Breast epithelium (tissue), 4 donors: ENCODE results near the gene GPR37L1. TPM values are rescaled to one million over a fixed set of nuclear protein-coding genes. Genes with fewer than 3 reads are reported as not detected.

ENCODE experiments used
- DNase-seq, 2 donors: peaks; one replicate each; pipeline ENCODE4 v3.0.0-alpha.2; 2019; ENCODE audit warnings: low spot score in 2 of 2
- H3K27ac ChIP-seq, 2 donors: fragments of 200-600 bp; sonication (generic) in 1 of 2; one replicate each; pipeline ENCODE4 v1.5.1; 2016 to 2019; ENCODE audit warnings: mild to moderate bottlenecking in 1 of 2
- H3K27me3 ChIP-seq, 2 donors: fragments of 200-600 bp; sonication (generic) in 1 of 2; one replicate each; pipeline versions ENCODE4 v1.5.1 to v1.6.0; 2017 to 2019; ENCODE audit warnings: control low read depth in 1 of 2, mild to moderate bottlenecking in 1 of 2
- H3K36me3 ChIP-seq: fragments of 200-600 bp; one replicate; pipeline ENCODE4 v1.5.1; 2019
- H3K4me1 ChIP-seq, 2 donors: fragments of 200-600 bp; sonication (generic); one replicate each; pipeline ENCODE4 v1.5.1; 2016 to 2019; ENCODE audit warnings: control low read depth in 1 of 2
- H3K4me3 ChIP-seq, 3 donors: fragments of 200-600 bp; sonication (generic); 1 replicate in 2 of 3; 2 replicates in 1 of 3; pipeline ENCODE4 v1.5.1; 2016 to 2019; ENCODE audit warnings: mild to moderate bottlenecking in 3 of 3, moderate library complexity in 2 of 3
- H3K9me3 ChIP-seq, 2 donors: fragments of 200-600 bp; sonication (generic) in 1 of 2; one replicate each; pipeline ENCODE4 v1.5.1; 2016 to 2019; ENCODE audit warnings: control low read depth in 1 of 2
- POLR2A ChIP-seq: fragments of 450-650 bp; IDR thresholded peaks from one replicate; pipeline ENCODE4 v1.6.1; 2016; ENCODE audit warnings: antibody characterized with exemption, mild to moderate bottlenecking, moderate library complexity
- POLR2AphosphoS5 ChIP-seq, 3 donors: sonication (generic); formaldehyde crosslinking; IDR thresholded peaks; one replicate each; pipeline ENCODE4 v1.6.1; 2017; ENCODE audit warnings: antibody characterized with exemption in 3 of 3
- intact Hi-C: fragments of 100-400 bp; cut with DNase I; formaldehyde crosslinking; loops from one replicate; pipeline ENCODE4 v1.15.1; 2023; ENCODE audit warnings: low total_unique reads
- total RNA-seq, 3 donors: library from RNA; depleted of rRNA; stranded (reverse); fragments of >200 nt; gene quantifications; one replicate each; pipeline ENCODE4 v1.1.0, GENCODE V29; 2016
- TF ChIP-seq, protein P1 (sequence below), 3 donors: fragments of 450-650 bp; IDR thresholded peaks; one replicate each; pipeline ENCODE4 v1.5.1; 2016 to 2017; ENCODE audit warnings: antibody characterized with exemption in 3 of 3, mild to moderate bottlenecking in 3 of 3, moderate library complexity in 3 of 3

GPR37L1 gene
- total RNA-seq, 3 donors from 2014 or later, result not detected

DNA sequence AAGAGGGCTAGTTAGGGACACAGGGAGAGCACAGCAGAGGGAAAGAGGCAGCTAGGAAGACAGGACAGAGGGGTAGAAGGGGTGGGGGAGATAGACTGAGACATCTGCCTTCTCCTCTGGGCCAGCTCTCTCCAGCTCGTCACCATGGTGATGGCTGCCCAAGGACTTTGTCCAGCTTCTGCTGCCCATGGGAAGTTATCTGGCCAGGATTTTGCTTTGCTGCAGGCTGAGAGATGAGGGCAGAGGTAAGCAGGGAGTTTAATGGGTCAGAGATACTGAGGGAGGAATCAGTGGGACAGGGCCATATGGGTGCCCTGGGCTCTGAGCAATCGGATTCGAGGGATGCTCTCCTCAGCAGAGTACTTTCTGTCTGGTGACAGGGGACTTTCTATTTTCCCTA is 34.5 kb upstream of the GPR37L1 start:
- Histone ChIP-seq H3K27me3 (no peaks in the 10 kb centered on the region), H3K4me3 (no peak overlapping the region), H3K36me3 (no peaks in the 10 kb centered on the region), H3K4me1 (peaks cover 11 to 26% of the 10 kb centered on the region in 2 donors), H3K27ac (peak overlapping the region; percentile 76 to 95), H3K9me3 (no peaks in the 10 kb centered on the region)
- DNase-seq, result no peak
- TF ChIP-seq POLR2AphosphoS5 (IDR thresholded peaks at IDR 0.05) (no peak), POLR2A (no peak)
- TF ChIP-seq, protein P1, sequence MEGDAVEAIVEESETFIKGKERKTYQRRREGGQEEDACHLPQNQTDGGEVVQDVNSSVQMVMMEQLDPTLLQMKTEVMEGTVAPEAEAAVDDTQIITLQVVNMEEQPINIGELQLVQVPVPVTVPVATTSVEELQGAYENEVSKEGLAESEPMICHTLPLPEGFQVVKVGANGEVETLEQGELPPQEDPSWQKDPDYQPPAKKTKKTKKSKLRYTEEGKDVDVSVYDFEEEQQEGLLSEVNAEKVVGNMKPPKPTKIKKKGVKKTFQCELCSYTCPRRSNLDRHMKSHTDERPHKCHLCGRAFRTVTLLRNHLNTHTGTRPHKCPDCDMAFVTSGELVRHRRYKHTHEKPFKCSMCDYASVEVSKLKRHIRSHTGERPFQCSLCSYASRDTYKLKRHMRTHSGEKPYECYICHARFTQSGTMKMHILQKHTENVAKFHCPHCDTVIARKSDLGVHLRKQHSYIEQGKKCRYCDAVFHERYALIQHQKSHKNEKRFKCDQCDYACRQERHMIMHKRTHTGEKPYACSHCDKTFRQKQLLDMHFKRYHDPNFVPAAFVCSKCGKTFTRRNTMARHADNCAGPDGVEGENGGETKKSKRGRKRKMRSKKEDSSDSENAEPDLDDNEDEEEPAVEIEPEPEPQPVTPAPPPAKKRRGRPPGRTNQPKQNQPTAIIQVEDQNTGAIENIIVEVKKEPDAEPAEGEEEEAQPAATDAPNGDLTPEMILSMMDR (IDR thresholded peaks at IDR 0.05), result no peak
- intact Hi-C loops, result no loop called here

DNA sequence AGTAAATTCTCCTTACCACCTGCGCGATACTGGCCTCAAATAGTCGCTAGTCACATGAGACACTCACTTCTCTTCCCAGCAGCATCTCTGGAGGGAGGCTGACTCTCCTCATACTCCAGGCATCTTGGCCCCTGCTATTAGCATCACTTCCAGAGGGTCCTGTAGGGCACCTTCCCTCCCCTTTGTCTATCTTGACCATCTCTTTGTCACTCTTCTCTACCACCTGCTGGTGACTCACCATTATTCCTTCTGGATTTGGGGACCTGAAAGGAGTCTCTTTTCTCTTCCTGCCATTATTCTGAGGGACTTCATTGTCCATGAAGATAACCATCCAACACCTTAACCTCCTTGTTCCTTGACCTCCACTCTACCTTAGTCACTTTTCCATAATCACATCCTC is 31.7 kb upstream of the GPR37L1 start:
- intact Hi-C loops, result no loop called here
- Histone ChIP-seq H3K4me1 (peaks cover 7 to 18% of the 10 kb centered on the region in 2 donors), H3K9me3 (no peaks in the 10 kb centered on the region), H3K27ac (no peak overlapping the region), H3K36me3 (no peaks in the 10 kb centered on the region), H3K27me3 (no peaks in the 10 kb centered on the region), H3K4me3 (no peak overlapping the region)
- TF ChIP-seq, protein P1 (IDR thresholded peaks at IDR 0.05), result no peak
- TF ChIP-seq POLR2A, result no peak
- TF ChIP-seq POLR2AphosphoS5 (IDR thresholded peaks at IDR 0.05), result no peak
- DNase-seq, result no peak

DNA sequence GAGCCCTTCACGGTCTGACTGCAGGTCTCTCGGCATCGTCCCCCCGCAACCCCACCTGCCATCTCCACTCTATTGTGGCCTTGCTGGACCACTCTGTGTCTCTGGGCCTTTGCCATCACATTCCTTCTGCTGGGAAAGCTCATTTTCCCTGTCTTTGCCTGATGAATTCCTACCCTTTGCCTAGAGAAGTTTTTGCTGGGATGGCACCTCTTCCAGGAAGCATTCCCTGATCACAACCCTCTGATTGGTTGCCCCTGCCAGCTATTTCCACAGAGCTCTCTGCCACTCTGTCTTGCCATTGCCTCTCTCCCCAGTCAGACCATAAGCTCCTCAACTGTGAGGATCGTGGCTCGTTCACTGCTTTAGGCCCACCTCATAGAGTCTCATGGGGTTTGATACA is 28.9 kb upstream of the GPR37L1 start:
- H3K4me1 ChIP-seq, result no peaks in the 10 kb centered on the region
- H3K27me3 ChIP-seq, result no peaks in the 10 kb centered on the region
- H3K9me3 ChIP-seq, result no peaks in the 10 kb centered on the region
- H3K36me3 ChIP-seq, result no peaks in the 10 kb centered on the region
- no peak overlapping the region for H3K27ac ChIP-seq
- no peak overlapping the region for H3K4me3 ChIP-seq
- no peak for TF ChIP-seq POLR2A
- TF ChIP-seq, protein P1 (IDR thresholded peaks at IDR 0.05), result no peak
- no peak for TF ChIP-seq POLR2AphosphoS5 (IDR thresholded peaks at IDR 0.05)
- no peak for DNase-seq
- intact Hi-C loops, result no loop called here

DNA sequence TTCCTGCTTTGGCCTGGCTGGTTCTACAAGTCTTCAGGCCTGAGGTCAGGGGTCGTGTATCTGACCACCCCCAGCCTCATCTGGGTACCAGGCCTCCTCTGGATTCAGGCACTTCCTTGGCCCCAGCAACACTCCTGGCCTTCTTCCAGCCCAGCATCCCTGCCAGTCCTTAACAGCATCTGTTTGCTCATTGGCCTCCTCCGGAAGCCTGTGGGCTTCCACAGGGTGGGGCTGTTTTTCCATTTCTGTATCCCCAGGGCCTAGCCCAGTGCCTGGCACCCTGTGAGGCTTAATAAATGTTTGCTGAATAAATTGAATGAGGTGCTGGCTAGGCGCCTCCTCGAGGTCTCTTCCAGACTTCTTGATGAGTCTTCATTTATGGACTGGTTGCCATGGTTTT is 21.5 kb upstream of the GPR37L1 start:
- H3K27me3 ChIP-seq, result no peaks in the 10 kb centered on the region
- H3K4me1 ChIP-seq, result peaks cover 0 to 11% of the 10 kb centered on the region in 2 donors
- intact Hi-C loops, result no loop called here
- no peaks in the 10 kb centered on the region for H3K9me3 ChIP-seq
- DNase-seq, result no peak
- no peak for TF ChIP-seq POLR2A
- no peak for TF ChIP-seq POLR2AphosphoS5 (IDR thresholded peaks at IDR 0.05)
- TF ChIP-seq, protein P1 (IDR thresholded peaks at IDR 0.05), result no peak
- no peaks in the 10 kb centered on the region for H3K36me3 ChIP-seq
- no peak overlapping the region for H3K4me3 ChIP-seq
- H3K27ac ChIP-seq, result peak overlapping the region; percentile 79 to 81

DNA sequence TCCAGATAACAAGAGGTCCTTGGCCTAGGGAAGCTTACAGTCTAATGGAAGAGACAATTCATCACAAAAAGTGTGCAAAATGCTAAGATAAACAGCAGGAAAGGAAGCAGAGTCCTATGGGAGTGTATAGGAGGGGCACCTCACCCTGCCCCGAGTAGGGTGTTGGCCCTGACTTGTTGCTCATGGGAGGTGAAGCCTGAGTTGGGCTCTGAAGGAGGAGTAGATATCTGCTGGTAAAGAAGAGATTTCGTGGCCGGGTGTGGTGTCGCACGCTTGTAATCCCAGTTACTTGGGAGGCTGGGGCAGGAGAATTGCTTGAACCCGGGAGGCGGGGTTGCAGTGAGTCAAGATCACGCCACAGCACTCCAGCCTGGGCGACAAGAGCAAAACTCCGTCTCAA is 18.6 kb upstream of the GPR37L1 start:
- no peak for DNase-seq
- Histone ChIP-seq H3K27ac (peak overlapping the region in 1 of 2 donors; percentile 25), H3K27me3 (no peaks in the 10 kb centered on the region), H3K4me3 (no peak overlapping the region), H3K9me3 (no peaks in the 10 kb centered on the region), H3K4me1 (peaks cover 8 to 14% of the 10 kb centered on the region in 2 donors), H3K36me3 (no peaks in the 10 kb centered on the region)
- TF ChIP-seq POLR2AphosphoS5 (IDR thresholded peaks at IDR 0.05), result no peak
- TF ChIP-seq POLR2A, result no peak
- TF ChIP-seq, protein P1 (IDR thresholded peaks at IDR 0.05), result no peak
- intact Hi-C loops, result no loop called here
